Activated CD4-positive, alpha-beta T cell treated with anti-CD3 and anti-CD28 coated beads, Interleukin-10, Interleukin-2, amounts not matched to agents 100 ng/mL and 50 ng/mL, durations not matched to agents 16 hours and 8 hours (primary cell): ENCODE data around the gene GPC5.
"Not testable (repeated sequence)": the region's sequence is repeated elsewhere in the genome, so short reads cannot be mapped to it uniquely, and the experiment has no call there.

Experiments used
- DNase-seq: peaks from one replicate; pipeline ENCODE4 v3.0.0-alpha.2; 2020

Gene GPC5

GRCh38 chr13:92727118-92727517 is 1328.7 kb downstream of the GPC5 start:
- no peak for DNase-seq

GRCh38 chr13:92734068-92734467 is 1335.6 kb downstream of the GPC5 start:
- DNase-seq, result no peak

- DNase-seq, result no peak
Measured at GRCh38 chr13:92734545-92734944, 1336.1 kb downstream of the GPC5 start.

DNA sequence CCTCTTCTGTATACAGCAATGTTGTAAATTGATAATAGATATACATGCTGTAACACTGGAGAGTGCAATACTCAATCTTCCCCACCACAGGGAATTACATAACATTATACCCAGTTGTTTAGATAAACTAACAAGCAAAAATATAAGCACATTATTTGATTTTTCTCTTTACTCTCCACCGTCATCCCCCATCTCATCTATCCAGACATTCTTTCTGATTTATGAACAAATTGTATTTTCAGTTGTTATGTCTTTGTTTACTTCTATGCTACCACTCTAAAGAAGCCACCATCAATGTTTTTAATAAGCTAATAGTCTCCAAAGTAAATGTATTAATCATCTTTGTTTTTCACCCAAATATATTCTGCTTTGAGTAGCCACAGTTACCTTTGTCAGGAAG is 1337.5 kb downstream of the GPC5 start:
- DNase-seq, result no peak

GRCh38 chr13:92739306-92739818 is 1340.9 kb downstream of the GPC5 start:
- DNase-seq, result no peak

GRCh38 chr13:92743992-92744391 is 1345.6 kb downstream of the GPC5 start:
- no peak for DNase-seq

- no peak for DNase-seq
Measured at GRCh38 chr13:92745258-92745657, 1346.8 kb downstream of the GPC5 start.

DNA sequence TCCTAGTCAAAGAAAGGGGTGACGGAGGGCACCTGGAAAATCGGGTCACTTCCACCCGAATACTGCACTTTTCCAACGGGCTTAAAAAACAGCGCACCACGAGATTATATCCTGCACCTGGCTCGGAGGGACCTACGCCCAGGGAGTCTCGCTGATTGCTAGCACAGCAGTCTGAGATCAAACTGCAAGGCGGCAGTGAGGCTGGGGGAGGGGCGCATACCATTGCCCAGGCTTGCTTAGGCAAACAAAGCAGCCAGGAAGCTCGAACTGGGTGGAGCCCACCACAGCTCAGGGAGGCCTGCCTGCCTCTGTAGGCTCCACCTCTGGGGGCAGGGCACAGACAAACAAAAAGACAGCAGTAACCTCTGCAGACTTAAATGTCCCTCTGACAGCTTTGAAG is 1354.3 kb downstream of the GPC5 start:
- not testable (repeated sequence) for DNase-seq

GRCh38 chr13:92761710-92762109 is 1363.3 kb downstream of the GPC5 start:
- no peak for DNase-seq

GRCh38 chr13:92767468-92767867 is 1369.0 kb downstream of the GPC5 start:
- no peak for DNase-seq

- DNase-seq, result no peak
Measured at GRCh38 chr13:92768602-92769001, 1370.2 kb downstream of the GPC5 start.

DNA sequence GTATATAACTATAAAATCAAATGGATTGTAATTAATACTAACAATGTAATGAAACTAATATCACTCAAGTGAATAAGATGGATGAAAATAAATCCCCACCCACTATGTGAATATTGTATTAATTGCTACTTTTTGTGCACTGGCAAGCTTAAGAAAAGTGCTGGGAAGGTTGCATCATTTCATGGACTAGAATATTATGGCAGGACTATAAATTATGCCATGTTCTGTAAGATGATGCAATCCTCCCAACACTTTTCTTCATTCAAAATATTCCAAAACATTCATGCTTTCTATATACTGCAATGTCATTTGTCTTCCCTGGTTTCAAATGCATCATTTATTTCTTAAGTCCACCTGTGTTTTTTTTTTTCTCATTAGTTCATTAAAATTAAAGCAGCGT is 1370.6 kb downstream of the GPC5 start:
- DNase-seq, result no peak

- DNase-seq, result no peak
Measured at GRCh38 chr13:92775658-92776057, 1377.2 kb downstream of the GPC5 start.

DNA sequence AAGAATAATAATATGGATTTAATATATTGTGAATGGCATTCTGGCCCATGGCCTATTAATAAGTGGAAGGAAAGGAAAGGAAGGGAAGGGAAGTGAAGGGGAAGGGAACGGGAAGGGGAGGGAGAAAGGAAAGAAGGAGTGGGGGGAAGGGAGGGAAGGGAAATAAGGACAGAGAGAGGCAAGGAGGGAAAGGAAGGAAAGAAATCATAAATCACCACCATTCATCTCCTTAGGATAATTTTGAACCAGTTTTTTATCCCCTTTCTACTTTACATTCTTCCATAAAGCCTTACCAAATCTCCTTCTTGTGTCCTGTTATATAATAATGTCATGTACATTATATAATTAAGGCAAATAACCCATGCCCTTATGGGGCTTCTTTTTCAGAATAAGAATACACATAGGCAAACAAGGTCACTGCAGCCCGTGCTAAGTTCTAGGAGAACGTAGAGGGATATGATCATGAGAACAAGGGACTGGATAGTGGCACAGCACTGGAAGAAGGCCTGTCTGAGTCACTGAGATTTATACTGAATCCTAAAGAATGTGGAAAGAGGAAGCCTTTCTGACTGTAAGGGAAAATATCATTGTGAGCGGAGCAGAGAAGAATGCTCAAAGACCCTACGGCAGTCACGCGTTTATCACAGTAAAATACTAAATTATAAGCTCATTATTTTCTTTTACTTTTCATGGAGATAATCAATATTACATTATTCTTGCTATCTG is 1383.7 kb downstream of the GPC5 start:
- no peak for DNase-seq

DNA sequence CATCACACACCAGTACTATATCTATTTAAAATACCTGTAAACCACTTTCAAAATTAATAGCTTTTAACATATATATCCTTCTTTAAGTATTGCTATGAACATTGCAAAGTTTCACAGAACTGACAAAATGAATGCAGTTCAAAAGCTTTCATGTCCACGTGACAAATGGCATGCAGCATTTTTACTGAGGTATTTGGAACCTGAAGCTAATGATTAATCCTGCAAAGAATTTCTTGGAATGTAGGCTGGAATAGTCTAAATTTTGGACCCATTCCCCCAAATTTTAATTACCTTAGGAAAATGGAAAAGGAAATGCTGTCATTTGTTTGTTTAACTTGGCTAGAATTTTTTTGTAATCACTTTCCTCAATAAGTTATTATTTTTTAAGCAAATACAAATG is 1404.4 kb downstream of the GPC5 start:
- no peak for DNase-seq

DNA sequence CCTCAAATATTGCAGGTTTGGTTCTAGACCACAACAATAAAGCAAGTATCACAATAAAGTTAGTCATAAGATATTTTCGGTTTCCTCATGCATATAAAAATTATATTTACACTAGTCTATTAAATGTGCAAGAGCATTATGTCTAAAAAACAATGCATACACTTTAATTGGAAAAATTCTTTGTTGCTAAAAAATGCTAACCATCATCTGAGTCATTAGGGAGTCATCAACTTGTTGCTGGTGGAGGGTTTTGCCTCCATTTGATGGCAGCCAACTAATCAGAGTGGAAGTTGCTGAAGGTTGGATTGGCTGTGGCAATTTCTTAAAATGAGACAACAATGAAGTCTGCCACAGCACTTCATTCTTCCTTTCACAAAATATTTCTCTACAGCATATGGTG is 1405.9 kb downstream of the GPC5 start:
- DNase-seq, result no peak

DNA sequence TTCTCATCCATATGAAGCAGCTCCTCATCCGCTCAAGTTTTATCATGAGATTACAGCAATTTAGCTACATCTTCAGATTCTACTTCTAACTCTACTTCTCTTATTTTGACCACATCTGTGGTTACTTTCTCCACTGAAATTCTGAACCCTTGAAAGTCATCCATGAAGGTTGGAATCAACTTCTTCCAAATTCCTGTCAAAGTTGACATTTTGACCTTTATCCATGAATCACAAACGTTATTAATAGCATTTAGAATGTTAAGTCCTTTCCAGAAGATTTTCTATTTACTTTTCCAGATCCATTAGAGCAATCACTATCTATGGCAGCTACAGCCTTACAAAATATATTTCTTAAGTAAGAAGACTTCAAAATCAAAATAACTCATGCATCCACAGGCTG is 1406.5 kb downstream of the GPC5 start:
- DNase-seq, result no peak

DNA sequence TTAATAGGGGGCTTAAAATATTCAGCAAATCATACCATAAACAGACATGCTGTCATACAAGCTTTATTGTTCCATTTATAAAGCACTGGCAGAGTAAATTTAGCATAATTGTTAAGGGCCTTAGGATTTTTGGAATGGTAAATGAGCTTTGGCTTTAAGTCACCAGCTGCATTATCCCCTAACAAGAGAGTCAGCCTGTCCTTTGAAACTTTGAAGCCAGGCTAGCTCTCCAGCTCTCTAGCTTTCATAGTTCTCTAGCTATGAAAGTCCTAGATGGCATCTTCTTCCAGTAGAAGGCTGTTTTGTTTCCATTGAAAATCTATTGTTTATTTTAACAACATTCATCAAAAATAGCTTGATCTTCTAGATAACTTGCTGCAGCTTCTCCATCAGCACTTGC is 1407.3 kb downstream of the GPC5 start:
- no peak for DNase-seq

GRCh38 chr13:92806215-92806614 is 1407.8 kb downstream of the GPC5 start:
- peak; percentile 18 for DNase-seq

DNA sequence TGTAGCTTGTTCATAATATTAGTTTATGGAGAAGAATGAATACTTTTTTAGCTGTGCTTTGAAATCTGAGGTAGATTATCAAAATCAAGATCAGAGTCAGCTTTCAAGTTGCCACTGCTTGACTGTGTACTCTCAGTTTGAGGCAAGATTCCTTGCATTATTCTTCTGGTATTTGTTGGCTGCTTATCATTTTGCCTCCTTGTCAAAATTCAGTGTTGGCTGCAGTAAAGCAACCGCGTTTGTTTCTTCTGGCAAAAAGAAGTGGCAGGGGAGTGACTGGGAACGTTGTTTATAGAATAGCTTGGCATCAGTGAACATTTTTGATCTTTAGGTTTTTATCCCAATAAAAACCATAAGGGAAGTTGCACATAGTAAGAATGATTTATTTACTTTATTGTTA is 1408.9 kb downstream of the GPC5 start:
- DNase-seq, result no peak

- DNase-seq, result no peak
Measured at GRCh38 chr13:92807966-92808365, 1409.5 kb downstream of the GPC5 start.

GRCh38 chr13:92821324-92821723 is 1422.9 kb downstream of the GPC5 start:
- DNase-seq, result no peak

GRCh38 chr13:92823059-92823458 is 1424.6 kb downstream of the GPC5 start:
- DNase-seq, result no peak

DNA sequence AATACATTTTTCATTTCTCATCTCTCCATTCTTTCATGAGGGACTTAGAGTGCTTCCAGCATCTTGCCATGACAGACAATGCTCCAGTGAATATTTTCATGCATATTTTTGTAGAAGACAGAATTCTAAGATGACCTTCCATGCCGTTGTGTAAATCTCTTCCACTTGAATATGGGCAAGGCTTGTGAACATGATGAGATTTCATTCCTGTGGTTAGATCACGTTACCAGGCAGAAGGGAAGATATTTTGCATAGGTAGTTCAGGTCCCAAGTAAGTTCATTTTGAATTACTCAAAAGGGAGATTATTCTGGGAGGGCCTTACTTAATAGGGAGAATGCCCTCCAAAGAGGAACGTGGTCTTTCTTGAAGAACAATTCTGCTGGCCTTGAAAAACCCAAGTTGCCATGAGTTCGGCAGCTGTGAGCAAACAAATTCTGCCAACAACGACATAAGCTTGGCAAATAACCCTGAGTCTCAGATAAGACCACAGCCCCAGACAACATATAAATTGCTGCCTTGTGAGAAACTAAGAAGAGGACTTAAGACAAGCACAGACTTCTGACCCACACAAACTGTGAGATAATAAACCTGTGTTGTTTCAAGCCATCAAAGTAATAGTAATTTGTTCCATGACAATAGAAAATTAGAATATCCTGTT is 1427.6 kb downstream of the GPC5 start:
- no peak for DNase-seq

- DNase-seq, result no peak
Measured at GRCh38 chr13:92827503-92827902, 1429.1 kb downstream of the GPC5 start.
